Activated CD4-positive, alpha-beta T cell treated with anti-CD3 and anti-CD28 coated beads, Interleukin-2, Interleukin-4, amounts not matched to agents 100 ng/mL and 50 ng/mL, durations not matched to agents 16 hours and 8 hours (primary cell): ENCODE data around the gene PLBD1.

Experiments used
- DNase-seq: peaks from one replicate; pipeline ENCODE4 v3.0.0-alpha.2; 2020; ENCODE audit warnings: low spot score

Gene PLBD1, protein sequence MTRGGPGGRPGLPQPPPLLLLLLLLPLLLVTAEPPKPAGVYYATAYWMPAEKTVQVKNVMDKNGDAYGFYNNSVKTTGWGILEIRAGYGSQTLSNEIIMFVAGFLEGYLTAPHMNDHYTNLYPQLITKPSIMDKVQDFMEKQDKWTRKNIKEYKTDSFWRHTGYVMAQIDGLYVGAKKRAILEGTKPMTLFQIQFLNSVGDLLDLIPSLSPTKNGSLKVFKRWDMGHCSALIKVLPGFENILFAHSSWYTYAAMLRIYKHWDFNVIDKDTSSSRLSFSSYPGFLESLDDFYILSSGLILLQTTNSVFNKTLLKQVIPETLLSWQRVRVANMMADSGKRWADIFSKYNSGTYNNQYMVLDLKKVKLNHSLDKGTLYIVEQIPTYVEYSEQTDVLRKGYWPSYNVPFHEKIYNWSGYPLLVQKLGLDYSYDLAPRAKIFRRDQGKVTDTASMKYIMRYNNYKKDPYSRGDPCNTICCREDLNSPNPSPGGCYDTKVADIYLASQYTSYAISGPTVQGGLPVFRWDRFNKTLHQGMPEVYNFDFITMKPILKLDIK

DNA sequence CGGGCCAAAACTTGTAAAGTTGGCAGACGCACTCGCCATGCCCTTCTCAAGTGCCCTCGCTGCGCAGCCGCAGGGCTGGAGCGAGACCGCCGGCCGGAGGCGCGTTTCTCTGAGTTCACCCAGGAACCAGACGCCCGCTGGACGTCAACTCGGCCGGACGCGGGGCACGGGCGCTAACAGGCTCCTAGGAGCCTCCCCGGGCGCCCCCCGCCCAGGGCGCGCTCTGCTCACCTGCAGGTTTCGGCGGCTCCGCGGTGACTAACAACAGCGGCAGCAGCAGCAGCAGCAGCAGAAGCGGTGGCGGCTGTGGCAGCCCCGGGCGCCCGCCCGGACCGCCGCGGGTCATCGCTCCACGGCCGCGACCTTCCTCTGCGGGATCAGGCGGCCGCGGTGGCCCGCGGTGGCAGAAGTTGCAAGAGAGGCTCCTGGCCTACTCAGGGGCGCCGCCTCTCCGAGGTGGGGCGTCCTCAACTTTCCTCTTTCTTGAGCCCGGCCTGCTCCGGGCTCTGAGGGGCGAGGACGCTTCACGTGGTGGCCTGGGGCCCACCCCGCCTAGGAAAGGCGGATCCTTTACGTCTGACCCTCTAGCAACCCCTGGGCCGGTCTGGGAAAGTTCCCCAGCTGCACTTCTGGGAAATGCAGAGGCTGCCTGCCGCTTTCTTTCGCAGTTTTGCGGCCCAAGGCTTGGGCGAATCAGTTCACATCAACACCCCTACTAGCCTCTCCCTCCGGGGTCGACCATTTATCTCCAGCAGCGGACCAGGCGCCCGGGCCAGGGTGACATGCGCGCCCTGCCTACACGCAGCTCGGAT is at the start of gene PLBD1:
Gene PLBD1, minus strand, starts transcription at position 533 of the 812 bp plus-strand sequence. Its CDS starts 187 bp downstream, at position 346.
- DNase-seq = no peak

DNA sequence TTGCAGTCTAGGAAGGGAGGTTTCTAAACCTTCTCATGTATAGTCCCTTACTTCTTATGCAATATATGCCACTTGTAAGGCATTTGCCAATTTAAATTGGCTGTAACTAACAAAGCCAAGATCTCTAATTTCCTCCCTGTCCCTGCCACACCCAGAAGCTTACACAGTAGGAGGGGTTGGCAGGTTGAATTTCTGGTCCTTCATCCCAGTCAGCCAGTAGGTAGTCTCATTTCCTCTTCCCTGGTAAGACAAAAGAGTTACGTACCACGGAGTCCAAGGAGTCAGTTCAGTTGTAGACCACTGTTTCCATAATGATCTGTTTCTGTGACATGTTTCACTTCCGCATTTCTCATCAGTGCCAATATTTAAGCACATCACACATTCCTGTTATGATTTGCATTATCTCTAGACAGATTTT is 47.0 kb upstream of the PLBD1 start:
- no peak for DNase-seq

DNA sequence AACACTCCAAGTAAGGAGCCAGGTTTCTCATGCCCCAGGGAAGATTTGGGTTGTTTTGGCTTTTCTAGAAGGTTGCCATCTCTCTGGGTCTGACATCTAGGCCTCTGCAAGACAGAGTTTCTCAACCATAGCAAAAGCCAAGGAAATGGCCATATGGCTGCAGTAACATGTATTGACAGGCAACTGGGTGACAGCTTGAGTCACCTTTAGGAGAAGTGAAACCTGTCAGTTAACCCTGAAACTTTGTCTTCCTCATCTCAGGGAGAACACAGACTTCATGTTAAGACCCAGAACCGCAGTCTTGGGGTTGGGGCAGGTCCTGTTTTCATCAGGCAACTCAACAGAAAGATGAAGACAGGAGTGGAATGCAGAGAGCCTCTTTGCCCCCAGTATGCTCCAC is 46.0 kb upstream of the PLBD1 start:
- peak; percentile 3 for DNase-seq

DNA sequence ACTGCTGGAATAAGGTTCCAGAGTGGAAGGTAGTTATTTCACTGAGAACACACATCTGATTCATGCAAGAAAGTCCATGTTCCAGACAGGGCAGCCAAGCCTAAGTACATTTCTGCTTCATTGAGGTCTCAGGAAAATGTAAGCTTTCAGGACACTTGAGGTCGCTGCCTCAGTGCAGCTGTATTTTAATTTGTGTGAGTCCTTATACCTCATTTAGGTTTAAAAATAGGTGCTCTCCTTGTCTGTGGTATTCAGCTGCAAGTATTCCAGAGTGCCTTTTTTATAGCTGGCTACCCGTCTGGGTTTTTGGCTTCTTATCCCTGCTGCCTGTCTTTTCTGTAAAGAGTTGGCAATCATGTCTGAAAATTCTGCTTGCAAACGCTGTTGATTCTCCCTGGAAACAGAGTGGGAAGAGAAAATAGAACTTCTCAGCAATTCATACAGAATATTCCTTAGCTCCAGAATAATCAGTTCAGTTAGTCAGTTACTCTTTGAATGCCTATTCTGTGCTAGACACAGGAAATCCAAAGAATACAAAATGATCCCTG is 45.3 kb upstream of the PLBD1 start:
- DNase-seq = no peak

DNA sequence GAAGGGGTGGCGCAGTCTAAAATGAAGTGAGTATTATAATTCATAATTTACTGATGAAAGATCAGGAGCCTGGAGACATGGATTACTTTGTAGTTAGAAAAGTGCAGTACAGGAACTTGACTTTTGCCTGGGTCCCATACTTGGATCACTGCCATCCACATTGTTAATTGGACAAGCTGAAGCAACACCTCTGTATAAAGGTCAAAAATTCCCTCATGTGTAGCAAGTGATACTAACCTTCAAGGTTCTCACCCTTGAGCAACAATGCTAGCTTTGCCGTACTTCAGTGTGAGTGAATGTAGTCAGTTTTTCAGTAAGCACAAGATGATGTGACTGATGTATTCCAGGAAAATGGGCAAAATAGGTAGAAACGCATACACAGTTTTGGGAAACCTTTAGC is 44.6 kb upstream of the PLBD1 start:
- no peak for DNase-seq

DNA sequence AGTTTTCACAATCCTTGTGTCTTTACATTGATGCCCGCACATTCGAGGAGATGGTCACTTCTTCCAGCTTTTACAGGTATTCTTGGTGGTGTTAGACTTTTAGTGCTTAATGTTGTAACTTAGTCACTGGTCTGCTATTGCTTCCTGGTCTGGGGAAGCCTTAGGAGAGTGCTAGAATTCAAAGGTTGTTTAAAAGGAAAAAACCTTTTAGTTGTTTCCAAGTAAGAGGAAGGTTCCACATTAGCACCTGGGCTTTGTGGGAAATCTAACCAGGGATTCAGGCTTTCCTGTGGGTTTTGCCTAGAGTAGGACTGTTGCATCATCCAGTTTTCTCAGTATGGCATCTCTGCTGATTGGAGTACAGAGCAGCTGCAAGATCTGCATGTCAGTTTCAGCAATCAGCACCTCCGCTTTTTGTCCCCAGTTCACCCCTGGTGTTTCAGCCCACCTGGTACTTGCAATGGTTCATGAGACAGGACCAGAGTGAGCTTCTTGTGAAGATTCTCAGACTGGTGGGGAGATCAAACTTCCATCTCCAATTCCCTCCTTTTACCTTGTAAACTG is 44.0 kb upstream of the PLBD1 start:
- no peak for DNase-seq

DNA sequence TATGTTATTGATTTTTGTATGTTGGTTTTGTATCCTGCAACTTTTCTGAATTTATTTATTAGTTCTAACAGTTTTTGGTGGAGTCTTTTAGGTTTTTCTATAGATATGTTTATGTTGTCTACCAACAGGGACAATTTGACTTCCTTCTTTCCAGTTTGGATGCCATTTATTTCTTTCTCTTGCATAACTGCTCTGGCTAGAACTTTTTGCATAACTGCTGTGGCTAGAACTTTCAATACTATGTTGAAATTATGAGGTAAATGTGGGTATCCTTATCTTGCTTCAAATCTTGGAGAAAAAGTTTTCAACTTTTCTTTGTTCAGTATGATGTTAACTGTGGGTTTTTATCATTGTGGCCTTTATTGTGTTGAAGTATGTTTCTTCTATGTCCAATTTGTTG is 39.9 kb upstream of the PLBD1 start:
- DNase-seq = no peak

DNA sequence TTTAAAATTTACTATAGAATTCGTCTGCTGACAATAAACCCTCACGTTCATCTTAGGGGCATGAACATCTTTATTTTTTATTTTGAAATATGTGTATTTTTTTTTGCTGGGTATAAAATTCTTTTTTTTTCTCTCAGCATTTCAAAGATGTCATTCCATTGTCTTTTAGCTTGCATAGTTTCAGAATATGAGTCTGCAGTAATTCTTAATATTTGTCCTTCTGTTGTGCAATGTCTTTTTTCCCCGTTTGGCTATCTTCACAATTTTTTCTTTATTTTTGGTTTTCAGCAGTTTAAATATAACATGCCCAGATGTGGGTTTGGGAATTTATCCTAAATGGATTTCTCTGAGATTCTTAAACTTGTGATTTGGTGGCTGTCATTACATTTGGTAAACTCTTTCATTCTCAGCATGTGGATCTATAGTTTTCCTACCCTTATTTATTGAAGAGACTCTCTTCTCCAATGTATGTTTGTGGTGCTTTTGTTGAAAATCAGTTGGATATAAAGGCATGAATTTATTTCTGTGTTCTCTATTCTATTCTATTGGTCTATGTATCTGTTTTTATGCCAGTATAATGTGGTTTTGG is 37.8 kb upstream of the PLBD1 start:
- DNase-seq = no peak

DNA sequence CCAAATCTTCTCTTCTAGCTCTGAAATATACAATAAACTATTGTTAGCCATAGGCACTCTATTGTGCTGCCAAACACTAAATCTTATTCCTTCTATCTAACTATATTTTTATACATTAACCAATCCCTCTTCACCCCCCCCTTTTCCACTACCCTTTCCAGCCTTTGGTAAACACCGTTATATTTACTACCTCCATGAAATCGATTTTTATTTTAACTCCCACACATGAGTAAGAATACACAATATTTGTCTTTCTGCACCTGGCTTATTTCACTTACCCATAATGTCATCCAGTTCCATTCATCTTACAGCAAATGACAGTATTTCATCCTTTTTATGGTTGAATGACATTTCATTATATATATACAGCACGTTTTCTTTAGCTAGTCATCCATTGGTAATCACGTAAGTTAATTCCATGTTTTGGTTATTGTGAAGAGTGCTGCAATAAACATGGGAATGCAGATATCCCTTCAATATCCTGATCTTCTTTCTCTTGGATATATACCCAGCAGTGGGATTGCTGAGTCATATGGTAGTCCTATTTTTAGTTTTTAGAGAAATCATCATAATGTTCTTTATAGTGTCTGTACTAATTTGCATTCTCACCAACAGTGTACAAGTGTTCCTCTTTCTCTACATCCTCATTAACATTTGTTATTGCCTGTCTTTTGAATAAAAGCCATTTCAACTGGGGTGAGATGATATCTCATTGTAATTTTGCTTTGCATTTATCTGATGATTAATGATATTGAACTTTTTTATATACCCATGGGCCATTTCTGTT is 34.2 kb upstream of the PLBD1 start:
- DNase-seq = no peak

DNA sequence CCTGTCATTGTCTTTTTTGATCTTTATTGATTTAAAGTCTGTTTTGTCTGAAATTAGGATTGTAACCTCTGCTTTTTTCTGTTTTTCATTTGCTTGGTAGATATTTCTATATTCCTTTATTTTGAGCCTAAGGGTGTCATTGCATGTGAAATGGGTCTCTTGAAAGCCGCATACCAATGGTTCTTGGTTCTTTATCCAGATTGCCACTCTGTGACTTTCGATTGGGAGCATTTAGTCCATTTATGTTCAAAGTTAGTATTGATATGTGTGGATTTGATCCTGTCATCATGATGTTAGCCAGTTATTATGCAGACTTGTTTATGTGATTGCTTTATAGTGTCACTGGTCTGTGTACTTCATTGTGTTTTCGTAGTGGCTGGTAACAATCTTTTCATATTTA is 29.8 kb upstream of the PLBD1 start:
- no peak for DNase-seq

DNA sequence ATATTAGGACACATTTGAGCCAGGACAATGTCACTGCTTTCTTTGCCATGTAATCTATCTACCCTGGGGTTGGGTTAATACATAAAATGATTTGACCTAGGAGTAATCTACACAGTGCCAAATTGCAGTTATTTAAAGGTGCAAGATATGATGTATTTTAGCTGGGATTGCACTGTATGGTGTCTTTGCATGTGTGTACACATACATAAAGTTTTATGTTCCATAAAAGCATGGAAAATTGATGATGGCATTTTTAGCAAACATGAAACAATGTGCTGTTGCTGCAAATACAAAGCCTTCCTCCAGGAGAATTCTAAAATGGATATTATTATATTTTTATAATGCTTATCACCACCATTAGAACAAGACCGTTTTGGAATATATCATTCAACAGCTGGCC is 24.0 kb upstream of the PLBD1 start:
- no peak for DNase-seq

DNA sequence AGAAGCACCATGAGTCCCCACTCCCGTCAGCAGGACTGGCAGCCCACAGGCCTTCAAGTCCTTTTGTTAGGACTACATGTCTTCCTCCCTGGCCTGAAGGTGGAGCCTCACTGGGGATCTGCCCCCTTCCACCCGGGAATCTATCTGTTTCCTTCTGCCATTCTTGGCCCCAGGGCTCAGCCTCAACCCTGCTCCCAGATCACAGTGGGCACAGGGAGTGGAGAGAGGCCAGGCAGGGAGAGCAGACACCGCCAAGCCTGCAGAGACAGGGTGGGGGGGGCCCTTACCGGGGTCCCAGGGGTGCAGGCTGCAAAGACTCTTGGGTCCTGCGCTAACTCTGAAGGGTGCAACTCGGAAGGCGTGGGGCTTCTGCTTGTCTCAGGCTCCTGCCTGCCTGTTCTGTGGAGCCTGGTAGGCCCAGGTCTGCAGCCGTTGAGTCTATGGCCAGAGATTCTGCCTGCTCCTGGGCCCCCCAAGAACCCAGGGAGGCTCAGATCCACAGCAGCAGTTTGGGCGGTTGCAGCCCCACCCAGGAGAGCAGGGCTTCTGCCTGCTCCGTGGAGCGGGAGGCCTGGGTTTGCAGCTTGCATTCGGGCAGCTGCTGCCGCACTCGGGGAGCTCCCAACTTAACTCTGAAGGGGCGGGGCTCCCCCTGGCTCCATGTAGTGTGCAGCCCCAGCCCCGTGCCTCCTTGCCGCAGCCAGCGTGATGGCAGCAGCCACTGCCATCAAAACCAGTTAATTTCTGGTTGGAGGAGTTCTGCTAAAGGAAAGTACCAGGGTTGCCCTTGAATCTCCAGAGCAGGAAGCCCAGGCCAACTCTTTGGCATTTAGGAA is 21.7 kb upstream of the PLBD1 start:
- DNase-seq = no peak

DNA sequence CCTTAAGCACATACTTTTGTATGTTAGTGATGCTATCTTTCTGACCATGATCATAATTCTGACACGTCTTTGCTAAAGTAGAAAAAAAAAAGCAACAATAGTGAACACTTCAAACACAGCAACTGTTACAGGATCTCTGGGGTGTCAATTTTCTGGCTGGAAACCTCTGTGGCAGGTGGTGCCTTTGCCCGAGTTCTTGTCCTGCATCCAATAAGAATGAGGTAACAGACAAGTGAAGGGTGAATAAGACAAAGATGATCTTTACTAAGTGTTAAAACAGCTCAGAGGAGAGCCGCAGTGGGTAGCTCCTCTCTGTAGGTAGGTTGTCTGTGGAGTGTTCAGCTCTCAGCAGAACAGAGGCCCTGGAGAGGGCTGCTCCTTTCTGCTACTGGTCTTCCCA is 20.9 kb upstream of the PLBD1 start:
- no peak for DNase-seq

DNA sequence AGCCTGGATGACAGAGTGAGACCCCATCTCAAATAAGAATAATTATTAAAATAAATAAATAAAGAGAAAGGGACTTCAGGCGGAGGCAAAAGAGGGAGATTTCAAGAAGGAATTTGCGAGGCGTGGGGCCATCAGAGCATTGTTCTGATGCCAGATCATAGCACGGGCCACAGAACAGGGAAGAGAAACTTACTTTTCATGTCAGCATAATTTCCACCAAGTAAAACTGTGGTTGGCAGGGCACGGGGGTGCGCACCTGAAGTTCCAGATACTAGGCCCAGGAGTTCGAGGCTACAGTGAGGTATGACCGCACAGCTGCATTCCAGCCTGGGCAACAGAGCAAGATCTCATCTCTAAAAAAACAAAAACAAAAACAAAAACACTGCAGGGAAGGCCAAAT is 11.0 kb upstream of the PLBD1 start:
- DNase-seq = no peak

DNA sequence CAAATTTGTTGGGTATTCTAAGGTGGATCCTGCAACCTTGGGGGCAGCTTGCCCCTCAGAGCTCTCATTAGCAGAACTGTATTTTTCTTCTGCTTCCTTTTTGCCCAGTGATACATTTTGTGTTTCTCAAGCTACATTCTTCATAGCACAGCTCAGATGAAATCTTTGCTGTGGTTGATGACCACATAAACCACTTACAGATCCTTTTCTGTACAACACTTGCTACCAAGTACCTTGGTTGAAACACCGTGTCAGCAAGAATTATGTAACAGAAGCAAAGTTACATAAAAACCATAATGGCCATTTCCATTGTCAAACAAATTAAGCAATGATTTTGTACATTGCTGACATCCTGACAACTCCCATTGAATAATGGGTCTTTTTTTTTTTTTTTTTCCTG is 9.7 kb upstream of the PLBD1 start:
- peak; percentile 6 for DNase-seq

DNA sequence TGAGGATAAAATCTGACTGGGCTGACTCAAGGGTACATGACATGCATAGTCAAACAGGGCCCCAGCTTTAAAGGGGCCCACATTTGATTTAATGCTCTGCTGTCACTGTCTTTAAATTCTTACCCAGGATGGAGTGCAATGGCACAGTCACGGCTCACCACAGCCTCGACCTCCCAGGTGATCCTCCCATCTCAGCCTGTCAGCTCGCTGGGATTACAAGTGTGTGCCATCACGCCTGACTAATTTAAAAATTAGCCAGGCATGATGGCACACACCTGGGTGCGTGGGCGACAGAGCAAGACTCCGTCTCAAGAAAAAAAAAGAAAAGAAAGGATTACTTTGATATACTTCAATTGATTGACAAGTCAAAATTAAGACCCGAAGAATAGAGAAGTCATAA is 9.2 kb upstream of the PLBD1 start:
- no peak for DNase-seq

DNA sequence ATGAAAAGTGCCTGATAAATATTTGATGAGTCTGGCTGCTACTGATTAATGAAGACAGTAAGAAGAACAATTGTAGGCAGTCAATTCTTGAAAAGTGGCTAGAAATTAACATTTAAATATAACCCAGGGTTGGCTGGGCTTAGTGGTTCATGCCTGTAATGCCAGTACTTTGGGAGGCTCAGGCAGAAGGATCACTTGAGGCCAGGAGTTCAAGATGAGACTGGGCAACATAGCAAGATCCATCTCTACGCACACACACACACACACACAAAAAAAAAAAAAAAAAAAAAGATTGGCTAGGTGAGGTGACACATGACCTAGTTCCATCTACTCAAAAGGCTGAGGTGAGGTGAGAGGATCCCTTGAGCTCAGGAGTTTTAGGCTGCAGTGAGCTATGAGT is 7.9 kb upstream of the PLBD1 start:
- no peak for DNase-seq

DNA sequence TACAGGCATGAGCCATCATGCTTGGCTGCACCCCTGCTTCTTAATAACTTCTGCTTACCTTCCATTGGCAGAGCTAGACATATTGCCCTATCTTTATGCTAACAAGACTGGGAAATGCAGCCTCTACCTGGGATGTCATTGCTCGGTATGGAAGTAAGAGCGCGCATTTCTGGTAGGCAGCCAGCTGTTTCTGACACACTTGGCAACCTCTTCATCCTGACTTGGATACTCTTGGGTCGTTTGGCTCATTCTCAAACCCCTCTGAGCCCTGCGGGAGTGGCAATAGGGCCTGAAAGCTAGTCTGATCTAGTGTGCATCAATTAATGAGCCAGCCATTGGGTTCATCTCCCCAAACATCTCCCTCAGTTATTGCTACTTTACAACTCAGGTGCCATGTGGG is 5.4 kb upstream of the PLBD1 start:
- DNase-seq = no peak

DNA sequence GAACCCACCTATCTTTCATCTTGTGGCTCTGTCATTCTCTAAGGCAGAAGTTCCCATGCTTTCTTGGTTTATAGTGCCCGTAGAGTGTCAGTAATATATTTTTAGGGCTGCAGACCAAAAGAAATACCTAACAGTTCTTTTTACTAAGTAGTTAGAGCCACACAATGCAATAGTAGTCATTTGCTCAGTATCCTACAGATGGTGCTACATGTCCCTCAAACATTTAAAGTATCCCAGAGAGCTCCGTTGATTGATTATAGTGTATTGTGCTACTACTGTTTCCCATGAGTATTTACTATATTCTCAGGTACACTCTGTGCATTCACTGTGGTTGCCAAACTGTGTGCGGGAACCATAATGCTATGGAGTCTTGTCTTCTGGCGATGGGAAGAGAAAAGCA is 4.7 kb upstream of the PLBD1 start:
- DNase-seq = no peak

DNA sequence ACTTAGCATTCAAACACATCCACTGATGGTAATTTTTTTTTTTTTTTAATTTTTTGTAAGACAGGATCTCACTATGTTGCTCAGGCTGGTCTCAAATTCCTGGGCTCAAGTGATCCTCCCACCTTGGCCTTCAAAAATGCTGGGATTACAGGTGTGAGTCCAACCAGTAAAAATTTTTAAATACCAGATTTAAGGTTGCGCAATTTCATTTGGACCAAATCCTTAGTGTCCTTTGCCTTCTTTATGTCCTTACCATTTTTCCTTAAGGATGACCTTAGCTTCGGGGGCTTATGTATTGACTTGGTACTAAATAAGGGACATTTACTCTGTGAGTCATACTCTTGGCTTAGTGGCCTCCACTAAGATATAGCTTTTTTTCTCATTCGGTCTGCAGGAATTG is 4.1 kb upstream of the PLBD1 start:
- DNase-seq = no peak
